GM21717 (cell line): Measurements from ENCODE around the gene EFCAB3.
"Not testable (repeated sequence)": the region's sequence is repeated elsewhere in the genome, so short reads cannot be mapped to it uniquely, and the experiment has no call there.

Experiments
- ATAC-seq: cut with Tn5 transposase; IDR thresholded peaks from one replicate; pipeline ENCODE4 v1.9.1; 2021; ENCODE audit warnings: mild to moderate bottlenecking, moderate library complexity; ENCODE audit not compliant: unreplicated experiment

The EFCAB3 gene

GRCh38 chr17:62380253-62380652, at the start of gene EFCAB3:
Gene EFCAB3, plus strand, starts transcription at chr17:62380553. Its CDS starts 2,427 bp downstream, at chr17:62382980.
- no peak for ATAC-seq

GRCh38 chr17:62336527-62336926, 43.8 kb upstream of the EFCAB3 start:
- ATAC-seq, result no peak

- no peak for ATAC-seq
Observed at GRCh38 chr17:62343764-62344270, 36.5 kb upstream of the EFCAB3 start.

DNA sequence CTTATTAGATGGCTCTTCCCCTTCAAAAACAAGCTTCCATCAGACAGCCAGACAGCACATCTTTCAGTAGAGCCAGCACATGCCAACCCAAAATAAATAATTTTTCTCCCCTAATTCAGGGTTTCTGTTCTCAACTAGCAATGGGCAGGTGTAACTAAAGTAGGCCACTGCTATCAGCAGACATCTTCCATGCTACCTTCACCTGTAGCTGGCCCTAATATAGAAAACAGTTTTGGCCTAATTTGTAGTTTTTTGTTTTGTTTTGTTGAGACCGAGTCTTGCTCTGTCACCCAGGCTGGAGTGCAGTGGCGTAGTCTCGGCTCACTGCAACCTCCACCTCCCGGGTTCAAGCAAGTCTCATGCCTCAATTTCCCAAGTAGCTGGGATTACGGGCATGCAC, 29.2 kb upstream of the EFCAB3 start:
- no peak for ATAC-seq

DNA sequence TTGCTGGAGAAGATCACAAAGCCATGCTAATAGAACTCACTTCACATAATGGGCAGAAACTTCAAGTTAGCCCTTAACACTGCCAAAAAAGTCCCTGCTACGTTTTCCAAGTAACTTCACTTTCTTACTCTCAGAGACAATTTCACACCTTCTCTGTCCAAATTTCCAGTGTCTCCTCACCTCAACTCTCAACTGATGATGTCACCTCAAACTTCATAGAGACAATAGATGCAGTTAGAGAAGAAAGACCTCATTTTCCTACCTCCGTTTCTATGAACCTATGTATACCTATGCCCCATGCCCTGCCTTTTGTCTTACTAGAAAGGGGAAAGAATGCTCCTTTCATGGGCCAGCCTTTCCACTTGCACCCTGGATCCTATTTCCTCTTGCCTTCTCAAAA, 14.2 kb upstream of the EFCAB3 start:
- ATAC-seq, result no peak

DNA sequence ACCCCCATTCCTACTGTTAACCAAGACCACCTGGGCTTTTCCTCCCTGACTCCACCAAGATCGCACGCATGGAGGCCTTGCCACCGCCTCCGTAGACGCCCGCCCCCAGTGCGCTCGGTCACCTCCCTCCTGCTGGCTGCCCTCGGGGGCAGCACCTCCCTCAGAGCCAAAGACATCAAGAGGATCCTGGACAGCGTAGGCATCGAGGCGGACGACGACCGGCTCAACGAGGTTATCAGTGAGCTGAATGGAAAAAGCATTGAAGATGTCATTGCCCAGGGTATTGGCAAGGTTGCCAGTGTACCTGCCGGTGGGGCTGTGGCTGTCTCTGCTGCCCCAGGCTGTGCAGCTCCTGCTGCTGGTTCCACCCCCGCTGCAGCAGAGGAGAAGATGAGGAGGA, 1.2 kb downstream of the EFCAB3 start:
- no peak for ATAC-seq

DNA sequence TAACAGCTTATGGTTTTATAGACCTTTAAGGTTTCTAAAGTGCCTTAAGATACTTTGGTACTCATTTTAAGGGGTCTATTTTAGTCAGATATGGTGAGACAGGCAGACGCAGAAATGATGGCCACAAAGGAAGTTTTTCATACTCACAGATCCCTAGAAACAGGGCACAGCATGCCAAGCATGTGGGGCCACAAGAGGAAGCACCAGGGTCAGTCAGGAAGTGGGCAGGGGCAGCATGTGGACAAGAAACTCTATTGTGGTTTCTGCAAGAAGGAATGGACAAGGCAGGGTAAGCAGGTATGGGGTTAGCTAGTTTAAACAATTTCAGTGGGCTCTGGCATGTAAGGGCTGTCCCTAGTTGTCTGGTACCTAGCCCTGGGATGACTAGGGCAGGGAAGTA, 8.5 kb downstream of the EFCAB3 start:
- ATAC-seq, result no peak

DNA sequence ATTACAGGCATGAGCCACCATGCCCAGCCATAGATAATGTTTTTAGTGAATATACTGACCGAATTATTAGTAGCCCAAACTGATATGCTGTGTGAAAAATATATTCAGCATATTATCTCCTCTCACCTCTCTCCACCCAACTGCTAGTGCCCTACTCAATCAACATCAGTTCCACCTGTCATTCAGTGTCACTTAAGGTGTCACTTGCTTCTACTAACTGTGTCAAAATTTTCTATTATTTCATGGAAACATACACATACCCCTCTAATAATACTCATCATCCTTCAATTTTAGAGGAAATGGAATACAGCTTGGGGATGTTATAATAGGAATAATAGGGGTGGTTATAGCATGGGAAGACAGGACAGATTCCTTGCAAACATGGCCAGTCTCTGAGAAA, 12.6 kb downstream of the EFCAB3 start:
- no peak for ATAC-seq

GRCh38 chr17:62398891-62399290, 18.5 kb downstream of the EFCAB3 start:
- ATAC-seq, result no peak

DNA sequence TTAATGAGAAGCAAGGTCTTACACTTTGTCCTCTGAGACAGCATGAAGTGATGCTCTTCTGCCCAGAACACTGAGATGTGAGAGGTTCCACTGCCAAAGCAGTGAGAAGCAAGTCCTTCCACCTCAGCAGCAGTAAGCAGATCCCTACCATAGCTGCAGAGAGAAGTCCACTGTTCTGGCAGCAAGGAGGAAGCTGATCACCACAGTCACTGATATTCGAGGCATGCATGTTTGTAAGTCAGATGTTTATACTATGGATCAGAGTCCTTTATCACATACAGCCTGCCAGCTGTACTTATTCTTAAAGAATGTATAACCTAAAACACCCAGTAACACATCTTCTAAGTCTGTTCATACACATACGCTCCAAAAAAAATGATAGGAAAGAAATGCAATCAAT, 25.1 kb downstream of the EFCAB3 start:
- no peak for ATAC-seq

DNA sequence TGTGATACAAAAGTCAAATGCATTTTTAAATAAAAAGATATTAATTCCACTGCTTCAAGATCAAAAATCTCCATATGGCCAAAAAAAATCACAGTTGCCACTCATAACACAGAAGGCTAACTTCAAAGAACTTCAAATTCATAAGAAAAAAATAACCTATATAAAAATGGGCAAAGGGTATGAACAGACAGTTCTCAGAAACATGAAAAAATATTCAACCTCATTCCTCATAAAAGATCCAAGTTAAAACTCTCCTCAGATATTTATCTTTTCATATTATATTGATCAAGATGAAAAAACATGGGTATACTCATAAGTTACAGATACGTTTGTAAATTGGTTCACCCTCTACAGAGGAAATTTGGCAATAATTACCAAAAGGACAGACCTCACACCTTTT, 32.7 kb downstream of the EFCAB3 start:
- ATAC-seq, result not testable (repeated sequence)

GRCh38 chr17:62423647-62424461, 43.5 kb downstream of the EFCAB3 start, which contains the start of gene METTL2A:
Gene METTL2A, plus strand, starts transcription at chr17:62423897. Its CDS starts 6 bp downstream, at chr17:62423903.
- ATAC-seq, result peak; percentile 91

DNA sequence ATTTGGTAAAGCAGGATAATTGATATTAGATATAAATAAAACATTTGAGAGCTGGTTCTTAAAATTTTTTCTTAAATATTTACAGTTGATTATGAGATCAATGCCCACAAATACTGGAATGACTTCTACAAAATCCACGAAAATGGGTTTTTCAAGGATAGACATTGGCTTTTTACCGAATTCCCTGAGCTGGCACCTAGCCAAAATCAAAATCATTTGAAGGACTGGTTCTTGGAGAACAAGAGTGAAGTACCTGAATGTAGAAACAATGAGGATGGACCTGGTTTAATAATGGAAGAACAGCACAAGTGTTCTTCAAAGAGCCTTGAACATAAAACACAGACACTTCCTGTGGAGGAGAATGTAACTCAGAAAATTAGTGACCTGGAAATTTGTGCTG, 45.9 kb downstream of the EFCAB3 start:
- ATAC-seq, result not testable (repeated sequence)

DNA sequence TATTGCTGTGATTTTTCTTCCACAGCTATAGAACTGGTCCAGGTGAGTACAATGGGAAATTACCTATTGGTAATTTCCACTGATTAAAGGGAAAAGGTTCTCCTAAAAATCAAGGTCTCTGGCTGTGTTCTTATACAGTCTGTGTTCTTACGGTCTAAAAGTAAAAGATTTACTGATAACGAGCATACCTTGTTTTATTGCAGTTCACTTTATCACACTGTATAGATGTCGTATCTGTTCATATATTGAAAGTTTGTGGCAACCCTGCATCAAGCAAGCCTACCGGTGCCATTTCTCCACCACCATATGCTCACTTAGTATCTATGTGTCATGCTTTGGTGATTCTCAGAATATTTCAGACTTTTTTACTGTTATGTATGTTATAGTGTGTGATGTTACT, 54.9 kb downstream of the EFCAB3 start:
- not testable (repeated sequence) for ATAC-seq

DNA sequence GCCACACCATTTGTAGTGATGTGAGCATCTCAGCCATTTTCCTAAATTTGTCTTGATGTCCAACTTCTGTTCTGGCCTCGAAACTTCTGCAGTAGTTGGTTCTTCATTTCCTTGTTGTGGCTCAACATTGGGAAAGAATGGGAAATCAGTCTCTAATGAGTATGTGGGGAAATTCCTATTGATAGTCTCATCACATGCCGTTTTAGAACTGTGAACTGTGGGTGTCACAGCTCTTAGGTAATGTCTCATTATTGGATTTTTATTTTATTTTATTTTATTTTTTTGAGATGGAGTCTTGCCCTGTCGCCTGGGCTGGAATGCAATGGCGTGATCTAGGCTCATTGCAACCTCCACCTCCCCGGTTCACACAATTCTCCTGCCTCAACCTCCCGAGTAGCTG, 60.8 kb downstream of the EFCAB3 start:
- ATAC-seq, result not testable (repeated sequence)

DNA sequence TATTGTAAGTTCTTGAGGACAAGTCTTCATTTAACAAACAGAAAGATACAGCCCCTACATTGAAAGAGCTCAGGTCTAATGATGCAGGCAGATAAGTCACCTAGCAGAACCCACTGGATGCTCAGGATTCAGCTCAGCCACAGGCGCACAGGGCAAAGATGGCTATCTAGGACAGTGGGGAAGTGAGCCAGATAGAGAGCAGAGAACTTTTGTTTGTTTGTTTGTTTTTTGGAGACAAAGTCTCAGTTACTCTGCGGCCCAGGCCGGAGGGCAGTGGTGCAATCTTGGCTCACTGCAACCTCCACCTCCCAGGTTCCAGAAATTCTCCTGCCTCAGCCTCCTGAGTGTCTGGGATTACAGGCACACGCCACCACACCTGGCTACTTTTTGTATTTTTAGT, 63.7 kb downstream of the EFCAB3 start:
- ATAC-seq, result no peak

DNA sequence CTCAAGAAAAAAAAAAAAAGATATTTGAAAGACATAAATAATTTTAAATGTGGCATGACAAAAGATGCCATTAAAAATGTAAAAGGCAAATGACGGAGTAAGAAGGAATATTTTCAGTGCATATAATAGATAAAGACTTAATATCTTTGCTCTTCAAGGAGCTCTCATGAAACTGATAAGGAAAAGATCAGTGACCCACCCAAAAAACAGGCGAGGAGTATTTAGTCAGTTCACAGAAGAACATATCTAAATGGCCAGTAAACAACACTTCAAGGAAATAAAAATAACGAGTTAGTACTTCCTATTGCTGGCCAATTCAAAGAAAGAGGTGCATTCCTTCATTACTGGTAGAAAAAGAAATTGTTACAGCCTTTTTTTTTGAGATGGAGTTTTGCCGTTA, 65.4 kb downstream of the EFCAB3 start:
- not testable (repeated sequence) for ATAC-seq

DNA sequence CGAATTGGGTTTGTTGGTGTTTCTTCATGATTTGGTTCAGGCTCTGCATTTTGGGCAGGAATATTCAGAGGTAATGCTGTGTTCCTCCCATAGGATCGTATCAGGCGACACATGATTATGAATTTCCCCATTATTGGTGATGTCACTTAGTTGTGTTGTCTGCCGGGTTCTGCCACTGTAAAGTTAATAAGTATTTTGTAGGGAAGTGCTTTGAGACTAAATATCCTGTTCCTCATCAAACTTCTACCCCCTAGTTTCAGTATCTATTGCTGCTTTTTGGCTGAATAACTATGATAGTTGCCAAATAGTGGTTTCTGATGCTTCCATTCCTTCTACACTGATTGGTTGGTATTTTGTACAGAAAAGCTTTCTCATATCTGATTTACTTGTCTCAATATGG, 71.8 kb downstream of the EFCAB3 start:
- not testable (repeated sequence) for ATAC-seq

DNA sequence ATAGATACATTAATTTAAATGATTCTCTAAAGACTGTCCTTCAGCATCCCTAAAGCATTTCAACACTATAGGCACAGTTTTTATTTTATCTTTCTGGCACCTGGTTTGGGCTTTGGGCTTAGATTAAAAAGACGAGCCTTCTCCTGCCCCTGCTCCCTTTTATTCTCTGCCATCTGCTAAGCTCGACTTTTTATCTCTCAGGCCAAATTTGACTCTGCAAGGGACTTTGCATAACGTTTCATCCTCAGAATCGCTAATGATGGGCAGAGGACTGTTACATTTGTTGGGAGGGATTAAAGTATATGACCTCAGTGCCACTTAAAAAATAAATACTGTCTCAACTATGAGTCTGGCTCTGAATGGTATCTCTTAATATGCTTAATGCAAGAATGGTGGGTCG, 72.7 kb downstream of the EFCAB3 start:
- ATAC-seq, result not testable (repeated sequence)

DNA sequence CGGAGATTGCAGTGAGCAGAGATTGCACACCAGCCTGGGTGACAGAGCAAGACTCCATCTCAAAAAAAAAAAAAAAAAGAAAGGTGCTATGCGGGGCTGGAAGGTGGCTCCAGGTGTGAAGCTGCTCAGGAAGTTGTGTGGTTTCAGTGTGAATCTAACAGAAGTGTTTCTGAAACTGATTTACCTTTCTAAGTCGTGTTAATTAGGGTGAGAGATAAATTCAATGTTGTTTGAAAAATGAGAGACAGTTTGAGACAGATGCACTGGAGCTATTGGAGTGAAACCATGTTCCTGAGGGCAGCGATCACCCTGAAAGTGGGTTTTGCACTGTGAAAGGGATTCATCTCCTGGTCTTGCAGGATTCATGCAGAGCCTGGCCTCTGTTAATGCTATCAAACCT, 73.3 kb downstream of the EFCAB3 start:
- peak; percentile 29 for ATAC-seq

DNA sequence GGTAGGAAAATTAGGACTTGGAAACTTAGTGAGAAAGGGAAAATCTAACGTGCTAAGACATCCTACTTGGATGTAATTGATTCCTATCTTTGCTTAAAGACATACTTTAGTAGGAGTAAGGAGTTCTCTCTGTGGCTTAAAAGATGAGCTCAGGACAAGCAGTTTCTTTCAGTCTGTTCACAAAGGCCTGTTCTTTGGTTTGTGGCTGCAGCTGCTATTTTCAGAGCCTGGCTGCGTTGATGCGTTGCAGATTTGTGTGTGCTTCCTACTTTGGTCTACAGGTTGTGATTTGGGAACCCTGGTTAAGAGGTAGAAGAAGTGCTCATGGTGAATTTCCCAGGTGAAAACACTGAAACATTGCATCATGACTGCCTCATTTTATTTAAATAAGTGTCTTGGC, 73.8 kb downstream of the EFCAB3 start:
- ATAC-seq, result peak; percentile 38

- ATAC-seq, result no peak
Observed at GRCh38 chr17:62456016-62456415, 75.7 kb downstream of the EFCAB3 start.

- ATAC-seq, result peak; percentile 32
Observed at GRCh38 chr17:62458483-62458882, 78.1 kb downstream of the EFCAB3 start.
